Measurements from ENCODE around the gene SDHAF2.

DNA sequence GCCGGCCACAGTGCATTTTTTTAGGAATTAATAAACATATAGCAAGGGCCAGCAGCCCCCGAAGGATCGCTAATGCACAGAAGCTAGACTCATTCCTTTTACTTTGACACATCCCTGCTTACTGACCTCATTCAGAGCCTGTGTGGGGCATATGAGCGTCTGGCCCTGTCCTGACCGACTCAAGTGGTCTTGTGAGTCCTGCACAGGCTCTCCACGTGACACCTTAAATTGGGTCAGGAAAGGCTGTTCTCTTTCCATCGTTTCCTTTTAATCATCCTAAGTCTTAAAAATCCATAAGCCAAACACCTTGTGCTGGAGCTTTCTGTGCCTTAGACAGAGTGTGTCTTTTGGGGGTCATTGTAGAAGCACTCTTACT is 18.6 kb downstream of the SDHAF2 start:
- TF ChIP-seq POLR2A (IDR thresholded peaks at IDR 0.05; ENCODE audit: low read depth): no peak
- TF ChIP-seq, protein P1, sequence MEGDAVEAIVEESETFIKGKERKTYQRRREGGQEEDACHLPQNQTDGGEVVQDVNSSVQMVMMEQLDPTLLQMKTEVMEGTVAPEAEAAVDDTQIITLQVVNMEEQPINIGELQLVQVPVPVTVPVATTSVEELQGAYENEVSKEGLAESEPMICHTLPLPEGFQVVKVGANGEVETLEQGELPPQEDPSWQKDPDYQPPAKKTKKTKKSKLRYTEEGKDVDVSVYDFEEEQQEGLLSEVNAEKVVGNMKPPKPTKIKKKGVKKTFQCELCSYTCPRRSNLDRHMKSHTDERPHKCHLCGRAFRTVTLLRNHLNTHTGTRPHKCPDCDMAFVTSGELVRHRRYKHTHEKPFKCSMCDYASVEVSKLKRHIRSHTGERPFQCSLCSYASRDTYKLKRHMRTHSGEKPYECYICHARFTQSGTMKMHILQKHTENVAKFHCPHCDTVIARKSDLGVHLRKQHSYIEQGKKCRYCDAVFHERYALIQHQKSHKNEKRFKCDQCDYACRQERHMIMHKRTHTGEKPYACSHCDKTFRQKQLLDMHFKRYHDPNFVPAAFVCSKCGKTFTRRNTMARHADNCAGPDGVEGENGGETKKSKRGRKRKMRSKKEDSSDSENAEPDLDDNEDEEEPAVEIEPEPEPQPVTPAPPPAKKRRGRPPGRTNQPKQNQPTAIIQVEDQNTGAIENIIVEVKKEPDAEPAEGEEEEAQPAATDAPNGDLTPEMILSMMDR (IDR thresholded peaks at IDR 0.05): no peak
